HepG2 (cell line): Measurements from ENCODE around the gene EPDR1. TPM values are rescaled to one million over a fixed set of nuclear protein-coding genes. Genes with fewer than 3 reads are reported as not detected.

Experiments
- BCL6 ChIP-seq: IDR thresholded peaks from 2 replicates; pipeline ENCODE4 v1.6.1; 2016; ENCODE audit warnings: missing genetic modification reagents, missing compliant biosample characterization
- CSRNP1 ChIP-seq: sonication (generic); formaldehyde crosslinking; IDR thresholded peaks from 2 replicates; pipeline ENCODE4 v1.8.1; 2023; ENCODE audit warnings: mild to moderate bottlenecking, missing genetic modification reagents
- DDIT3 ChIP-seq: sonication (generic); formaldehyde crosslinking; IDR thresholded peaks from 2 replicates; pipeline ENCODE4 v1.4.0; 2020; ENCODE audit warnings: mild to moderate bottlenecking, missing genetic modification reagents
- HES4 ChIP-seq: sonication (generic); formaldehyde crosslinking; IDR thresholded peaks from 2 replicates; pipeline ENCODE4 v1.9.0; 2021; ENCODE audit warnings: mild to moderate bottlenecking, missing genetic modification reagents, borderline replicate concordance
- HNRNPH1 ChIP-seq: fragments of 200-400 bp; formaldehyde crosslinking; optimal IDR thresholded peaks from 2 replicates; pipeline ENCODE3; 2017; ENCODE audit warnings: mild to moderate bottlenecking, low read depth, low read length
- KDM4B ChIP-seq: sonication (generic); formaldehyde crosslinking; IDR thresholded peaks from 2 replicates; pipeline ENCODE4 v1.4.0; 2020; ENCODE audit warnings: missing genetic modification reagents
- KLF16 ChIP-seq, 2 experiments: sonication (generic) in 1 of 2; formaldehyde crosslinking in 1 of 2; IDR thresholded peaks; 2 replicates each; pipeline versions ENCODE4 v1.6.1 to v1.8.0; 2016 to 2023; ENCODE audit warnings: missing genetic modification reagents in 2 of 2, missing compliant biosample characterization in 1 of 2
- MXD4 ChIP-seq: IDR thresholded peaks from 2 replicates; pipeline ENCODE4 v1.6.1; 2016; ENCODE audit warnings: mild to moderate bottlenecking, missing biosample characterization, missing genetic modification reagents
- RCOR2 ChIP-seq: IDR thresholded peaks from 2 replicates; pipeline ENCODE4 v1.6.1; 2016; ENCODE audit warnings: missing biosample characterization, missing genetic modification reagents
- TAF15 ChIP-seq: fragments of 200-400 bp; formaldehyde crosslinking; IDR thresholded peaks from one replicate; pipeline ENCODE4 v1.6.1; 2018; ENCODE audit warnings: mild to moderate bottlenecking, low read depth, low read length; ENCODE audit not compliant: poor library complexity, severe bottlenecking
- THAP7 ChIP-seq: sonication (generic); formaldehyde crosslinking; IDR thresholded peaks from 2 replicates; pipeline ENCODE4 v1.8.1; 2023; ENCODE audit warnings: mild to moderate bottlenecking, missing genetic modification reagents
- TOE1 ChIP-seq: sonication (generic); formaldehyde crosslinking; IDR thresholded peaks from 2 replicates; pipeline ENCODE4 v1.4.0; 2020; ENCODE audit warnings: mild to moderate bottlenecking, missing genetic modification reagents
- ZEB1 ChIP-seq: IDR thresholded peaks from 2 replicates; pipeline ENCODE4 v1.6.1; 2012; ENCODE audit warnings: mild to moderate bottlenecking, low read depth, inconsistent platforms; ENCODE audit not compliant: insufficient replicate concordance
- ZNF607 ChIP-seq: sonication (generic); formaldehyde crosslinking; IDR thresholded peaks from 2 replicates; pipeline ENCODE4 v1.5.1; 2020; ENCODE audit warnings: missing genetic modification reagents, mild to moderate bottlenecking, borderline replicate concordance
- ZNF775 ChIP-seq: sonication (generic); formaldehyde crosslinking; IDR thresholded peaks from 2 replicates; pipeline ENCODE4 v1.4.0; 2020; ENCODE audit warnings: missing genetic modification reagents, mild to moderate bottlenecking, moderate library complexity, borderline replicate concordance
- ZSCAN21 ChIP-seq: sonication (generic); formaldehyde crosslinking; IDR thresholded peaks from 2 replicates; pipeline ENCODE4 v1.8.0; 2022; ENCODE audit warnings: mild to moderate bottlenecking, missing genetic modification reagents, moderate library complexity, borderline replicate concordance
- polyA plus RNA-seq, 8 experiments: library from polyadenylated mRNA; depleted of rRNA in 3 of 8; stranded (reverse) in 7 of 8; unstranded in 1 of 8; fragments of >200 nt; fragmentation: Illumina TruSeq in 4 of 8; extraction: Trizol in 4 of 8; gene quantifications; 2 replicates each; pipeline versions ENCODE4 v1.2.1 to v1.2.3, GENCODE V29; 2011 to 2016; ENCODE audit warnings: low read depth in 4 of 8, missing spikeins in 1 of 8, mixed read lengths in 1 of 8; ENCODE audit not compliant: insufficient read depth in 1 of 8
- total RNA-seq, 5 experiments: library from RNA; depleted of rRNA; stranded (reverse); fragments of >200 nt; fragmentation: Illumina TruSeq; extraction: Trizol; gene quantifications; 2 replicates each; pipeline ENCODE4 v1.2.3, GENCODE V29; 2016; ENCODE audit warnings: low read depth in 1 of 5
- TF ChIP-seq, protein P1 (sequence below): sonication (generic); formaldehyde crosslinking; IDR thresholded peaks from 2 replicates; pipeline ENCODE4 v1.5.0; 2020; ENCODE audit warnings: missing genetic modification reagents
- TF ChIP-seq, protein P2 (sequence below): sonication (generic); formaldehyde crosslinking; IDR thresholded peaks from 2 replicates; pipeline ENCODE4 v1.8.1; 2022; ENCODE audit warnings: low read depth, mild to moderate bottlenecking, missing genetic modification reagents
- TF ChIP-seq, protein P3 (sequence below): sonication (generic); formaldehyde crosslinking; IDR thresholded peaks from 2 replicates; pipeline ENCODE4 v1.8.0; 2022; ENCODE audit warnings: missing genetic modification reagents, mild to moderate bottlenecking, inconsistent platforms, borderline replicate concordance

EPDR1 gene
- total and polyA plus RNA-seq, 2 of the 13 experiments (the other 11 are each of a cell fraction or from before 2014, with no cell fraction given), result 38.3 to 50.2 TPM

DNA sequence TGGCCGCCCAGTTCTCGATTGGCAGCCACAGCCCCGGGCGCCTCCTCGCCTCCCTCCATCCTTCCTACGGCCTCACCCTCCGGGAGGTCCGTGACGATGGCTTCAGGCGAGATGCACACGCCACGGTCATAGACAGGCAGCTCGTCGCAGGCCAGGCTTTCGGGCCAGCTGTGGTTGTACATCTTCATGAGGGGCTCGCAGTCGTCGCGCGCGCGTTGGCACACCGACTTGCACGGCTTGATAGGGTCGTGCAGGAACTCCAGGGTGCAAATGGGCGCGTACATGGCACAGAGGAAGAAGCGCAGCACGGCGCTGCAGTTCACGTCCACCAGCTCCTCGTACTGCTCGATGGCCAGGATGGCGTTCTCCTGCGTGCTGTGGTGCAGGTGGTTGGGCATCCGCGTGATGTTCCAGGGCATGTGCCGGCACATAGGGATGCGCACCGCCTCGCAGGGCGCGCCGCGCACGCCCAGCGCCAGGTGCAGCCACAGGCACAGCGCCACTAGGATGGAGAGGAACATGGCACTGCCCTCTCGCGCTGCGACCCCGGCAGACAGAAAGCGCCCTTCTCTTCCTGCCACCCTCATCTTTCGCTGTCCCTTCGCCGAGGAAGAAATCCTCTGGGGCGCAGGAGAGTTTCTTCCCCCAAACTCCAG is 4.3 kb upstream of the EPDR1 start (continued):
- TF ChIP-seq, protein P1, sequence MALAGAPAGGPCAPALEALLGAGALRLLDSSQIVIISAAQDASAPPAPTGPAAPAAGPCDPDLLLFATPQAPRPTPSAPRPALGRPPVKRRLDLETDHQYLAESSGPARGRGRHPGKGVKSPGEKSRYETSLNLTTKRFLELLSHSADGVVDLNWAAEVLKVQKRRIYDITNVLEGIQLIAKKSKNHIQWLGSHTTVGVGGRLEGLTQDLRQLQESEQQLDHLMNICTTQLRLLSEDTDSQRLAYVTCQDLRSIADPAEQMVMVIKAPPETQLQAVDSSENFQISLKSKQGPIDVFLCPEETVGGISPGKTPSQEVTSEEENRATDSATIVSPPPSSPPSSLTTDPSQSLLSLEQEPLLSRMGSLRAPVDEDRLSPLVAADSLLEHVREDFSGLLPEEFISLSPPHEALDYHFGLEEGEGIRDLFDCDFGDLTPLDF (CRISPR knock-in tag), result 0 out of 2 replicates have a peak, but pooled peaks have one; percentile 2
- TF ChIP-seq THAP7 (no peak), TAF15 (no peak), ZEB1 (no peak), BCL6 (CRISPR knock-in tag) (peak; percentile 6; the same call in 1 of the 2 replicates), TOE1 (CRISPR knock-in tag) (no peak), RCOR2 (CRISPR knock-in tag) (no peak), CSRNP1 (CRISPR knock-in tag) (no peak), ZSCAN21 (CRISPR knock-in tag) (peak; percentile 76), ZNF607 (no peak; the same call in 1 of the 2 replicates), HES4 (CRISPR knock-in tag) (peak; percentile 94), DDIT3 (CRISPR knock-in tag) (no peak), ZNF775 (CRISPR knock-in tag) (no peak), HNRNPH1 (no peak), KLF16 (CRISPR knock-in tag; IDR thresholded peaks at IDR 0.05) (no peak), KDM4B (CRISPR knock-in tag) (no peak), MXD4 (CRISPR knock-in tag) (no peak)
- TF ChIP-seq, protein P2, sequence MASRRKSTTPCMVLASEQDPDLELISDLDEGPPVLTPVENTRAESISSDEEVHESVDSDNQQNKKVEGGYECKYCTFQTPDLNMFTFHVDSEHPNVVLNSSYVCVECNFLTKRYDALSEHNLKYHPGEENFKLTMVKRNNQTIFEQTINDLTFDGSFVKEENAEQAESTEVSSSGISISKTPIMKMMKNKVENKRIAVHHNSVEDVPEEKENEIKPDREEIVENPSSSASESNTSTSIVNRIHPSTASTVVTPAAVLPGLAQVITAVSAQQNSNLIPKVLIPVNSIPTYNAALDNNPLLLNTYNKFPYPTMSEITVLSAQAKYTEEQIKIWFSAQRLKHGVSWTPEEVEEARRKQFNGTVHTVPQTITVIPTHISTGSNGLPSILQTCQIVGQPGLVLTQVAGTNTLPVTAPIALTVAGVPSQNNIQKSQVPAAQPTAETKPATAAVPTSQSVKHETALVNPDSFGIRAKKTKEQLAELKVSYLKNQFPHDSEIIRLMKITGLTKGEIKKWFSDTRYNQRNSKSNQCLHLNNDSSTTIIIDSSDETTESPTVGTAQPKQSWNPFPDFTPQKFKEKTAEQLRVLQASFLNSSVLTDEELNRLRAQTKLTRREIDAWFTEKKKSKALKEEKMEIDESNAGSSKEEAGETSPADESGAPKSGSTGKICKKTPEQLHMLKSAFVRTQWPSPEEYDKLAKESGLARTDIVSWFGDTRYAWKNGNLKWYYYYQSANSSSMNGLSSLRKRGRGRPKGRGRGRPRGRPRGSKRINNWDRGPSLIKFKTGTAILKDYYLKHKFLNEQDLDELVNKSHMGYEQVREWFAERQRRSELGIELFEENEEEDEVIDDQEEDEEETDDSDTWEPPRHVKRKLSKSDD, result 0 out of 2 replicates have a peak, but pooled peaks have one; percentile 71
- TF ChIP-seq, protein P3, sequence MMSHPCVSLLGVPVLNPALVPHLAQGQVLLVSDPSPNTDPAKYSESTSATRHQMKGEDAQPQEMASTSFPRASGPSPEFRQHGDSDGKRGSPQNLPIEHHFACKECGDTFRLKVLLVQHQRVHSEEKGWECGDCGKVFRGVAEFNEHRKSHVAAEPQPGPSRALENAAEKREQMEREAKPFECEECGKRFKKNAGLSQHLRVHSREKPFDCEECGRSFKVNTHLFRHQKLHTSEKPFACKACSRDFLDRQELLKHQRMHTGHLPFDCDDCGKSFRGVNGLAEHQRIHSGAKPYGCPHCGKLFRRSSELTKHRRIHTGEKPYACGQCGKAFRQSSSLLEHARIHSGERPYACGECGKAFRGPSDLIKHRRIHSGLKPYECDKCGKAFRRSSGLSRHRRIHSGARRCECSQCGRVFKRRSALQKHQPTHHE (CRISPR knock-in tag), result no peak
